ENCODE data around the gene RSU1. TPM values are rescaled to one million over a fixed set of nuclear protein-coding genes. Genes with fewer than 3 reads are reported as not detected.

RSU1 gene
- total RNA-seq, 2 experiments from 2014 or later, result 42.4 to 47.5 TPM

GRCh38 chr10:16640153-16640552, 177.1 kb downstream of the RSU1 start:
- ATAC-seq (no peak), DNase-seq (no peak)
- Mint-ChIP-seq H3K4me1 (ENCODE audit: low read depth) (peaks cover 8% of the 10 kb centered on the region), H3K27ac (no peak overlapping the region), H3K27me3 (no peaks in the 10 kb centered on the region), H3K9me3 (no peaks in the 10 kb centered on the region), H3K4me3 (no peak overlapping the region), H3K36me3 (ENCODE audit: low read depth) (peaks cover 3% of the 10 kb centered on the region)
- POLR2A ChIA-PET, result no interaction called here
- CTCF ChIA-PET, result no interaction called here
- intact Hi-C loops (cut with micrococcal nuclease), result no loop called here
- no peak for TF ChIP-seq CTCF (IDR thresholded peaks at IDR 0.05)

GRCh38 chr10:16639471-16639870, 177.8 kb downstream of the RSU1 start:
- Mint-ChIP-seq H3K36me3 (ENCODE audit: low read depth) (peaks cover 3% of the 10 kb centered on the region), H3K4me3 (no peak overlapping the region), H3K27ac (no peak overlapping the region), H3K9me3 (no peaks in the 10 kb centered on the region), H3K4me1 (ENCODE audit: low read depth) (peaks cover 7% of the 10 kb centered on the region), H3K27me3 (no peaks in the 10 kb centered on the region)
- ChIA-PET POLR2A (no interaction called here), CTCF (no interaction called here)
- ATAC-seq (no peak), DNase-seq (no peak)
- intact Hi-C loops (cut with micrococcal nuclease), result no loop called here
- TF ChIP-seq CTCF (IDR thresholded peaks at IDR 0.05), result no peak

- intact Hi-C loops (cut with micrococcal nuclease), result no loop called here
- TF ChIP-seq CTCF (IDR thresholded peaks at IDR 0.05), result no peak
- no peaks in the 10 kb centered on the region for H3K9me3 Mint-ChIP-seq
These were observed 184.2 kb downstream of the RSU1 start for GRCh38 chr10:16632996-16633395.

GRCh38 chr10:16626697-16627096, 190.5 kb downstream of the RSU1 start:
- no peak for DNase-seq
- TF ChIP-seq CTCF (IDR thresholded peaks at IDR 0.05), result no peak
- peaks cover 18% of the 10 kb centered on the region for H3K36me3 Mint-ChIP-seq (ENCODE audit: low read depth)
- H3K27ac Mint-ChIP-seq, result no peak overlapping the region
- H3K4me3 Mint-ChIP-seq, result no peak overlapping the region
- no peak for ATAC-seq
- peaks cover 4% of the 10 kb centered on the region for H3K9me3 Mint-ChIP-seq
- intact Hi-C loops (cut with micrococcal nuclease), result no loop called here
- H3K27me3 Mint-ChIP-seq, result no peaks in the 10 kb centered on the region
- ChIA-PET POLR2A (no interaction called here), CTCF (no interaction called here)
- no peaks in the 10 kb centered on the region for H3K4me1 Mint-ChIP-seq (ENCODE audit: low read depth)

More at GRCh38 chr10:16632996-16633395, 184.2 kb downstream of the RSU1 start:
- no peaks in the 10 kb centered on the region for H3K4me1 Mint-ChIP-seq (ENCODE audit: low read depth)
- no peak overlapping the region for H3K4me3 Mint-ChIP-seq
- ChIA-PET CTCF (no interaction called here), POLR2A (no interaction called here)
- DNase-seq, result no peak
- H3K27me3 Mint-ChIP-seq, result no peaks in the 10 kb centered on the region
- H3K36me3 Mint-ChIP-seq (ENCODE audit: low read depth), result peaks cover 3% of the 10 kb centered on the region
- ATAC-seq, result no peak
- H3K27ac Mint-ChIP-seq, result no peak overlapping the region

GRCh38 chr10:16612981-16613355, 204.3 kb downstream of the RSU1 start:
- intact Hi-C loops (cut with micrococcal nuclease), result no loop called here
- no peaks in the 10 kb centered on the region for H3K4me1 Mint-ChIP-seq (ENCODE audit: low read depth)
- no peak overlapping the region for H3K4me3 Mint-ChIP-seq
- H3K27me3 Mint-ChIP-seq, result no peaks in the 10 kb centered on the region
- DNase-seq (no peak), ATAC-seq (no peak)
- ChIA-PET CTCF (no interaction called here), POLR2A (no interaction called here)
- peaks cover 23% of the 10 kb centered on the region for H3K9me3 Mint-ChIP-seq
- H3K27ac Mint-ChIP-seq, result no peak overlapping the region
- H3K36me3 Mint-ChIP-seq (ENCODE audit: low read depth), result peaks cover 23% of the 10 kb centered on the region
- no peak for TF ChIP-seq CTCF (IDR thresholded peaks at IDR 0.05)
